B cell (primary cell): Measurements from ENCODE around the gene MAN2A1. TPM values are rescaled to one million over a fixed set of nuclear protein-coding genes. Genes with fewer than 3 reads are reported as not detected.

ENCODE experiments used
- ATAC-seq: fragments of 200-7000 bp; cut with Tn5 transposase; one replicate; pipeline ENCODE4 v1.10.0; 2021; ENCODE audit warnings: low read depth, mild to moderate bottlenecking, moderate number of reproducible peaks, moderate library complexity
- CTCF ChIA-PET: fragments of 350-600 bp; sonication (Branson Sonifier 250); formaldehyde crosslinking; loops from one replicate; lab custom pipeline; 2021; ENCODE audit warnings: antibody characterized with exemption, inconsistent platforms; lab: Charles Lee
- POLR2A ChIA-PET: fragments of 350-600 bp; sonication (Branson Sonifier 250); formaldehyde crosslinking; loops from one replicate; lab custom pipeline; 2021; ENCODE audit warnings: antibody characterized with exemption; lab: Charles Lee
- DNase-seq: peaks from one replicate; pipeline ENCODE4 v3.0.0; 2013
- H2AFZ ChIP-seq: 2 replicates; pipeline ENCODE4 v1.6.1; 2012; ENCODE audit warnings: mild to moderate bottlenecking, low read depth, low read length; ENCODE audit not compliant: insufficient read depth, poor library complexity, severe bottlenecking
- H3K27ac ChIP-seq, 2 donors: 1 replicate in 1 of 2; 2 replicates in 1 of 2; pipeline ENCODE4 v1.5.1; 2012 to 2013; ENCODE audit warnings: low read length in 2 of 2, mild to moderate bottlenecking in 2 of 2, moderate library complexity in 1 of 2
- H3K27me3 ChIP-seq, 4 experiments: fragments of 200-600 bp in 1 of 4; sonication (generic) in 1 of 4; replicated peaks in 1 of 4; 1 replicate in 2 of 4; 2 replicates in 2 of 4; pipeline versions ENCODE4 v1.6.1 to v1.7.0; 2013 to 2016; ENCODE audit warnings: low read length in 3 of 4, mild to moderate bottlenecking in 2 of 4, mixed read lengths in 1 of 4, moderate library complexity in 1 of 4; ENCODE audit not compliant: insufficient read depth in 4 of 4, control insufficient read depth in 3 of 4; ENCODE audit errors: control extremely low read depth in 1 of 4
- H3K36me3 ChIP-seq, 2 experiments: replicated peaks in 1 of 2; 1 replicate in 1 of 2; 2 replicates in 1 of 2; pipeline versions ENCODE4 v1.6.1 to v1.7.1; 2013; ENCODE audit warnings: low read length in 1 of 2; ENCODE audit not compliant: insufficient read depth in 2 of 2, control insufficient read depth in 1 of 2; ENCODE audit errors: control extremely low read depth in 1 of 2, extremely low read depth in 1 of 2
- H3K4me1 ChIP-seq, 2 donors: fragments of 200-600 bp in 1 of 2; sonication (generic) in 1 of 2; 1 replicate in 1 of 2; 2 replicates in 1 of 2; pipeline versions ENCODE4 v1.5.1 to v1.6.1; 2013 to 2017; ENCODE audit warnings: low read length in 2 of 2; ENCODE audit not compliant: control insufficient read depth in 2 of 2, insufficient read depth in 2 of 2
- H3K4me2 ChIP-seq: replicated peaks from 2 replicates; pipeline ENCODE3; 2012; ENCODE audit warnings: mild to moderate bottlenecking, low read depth, low read length; ENCODE audit not compliant: poor library complexity, severe bottlenecking
- H3K4me3 ChIP-seq, 5 experiments: fragments of 200-600 bp in 1 of 5; sonication (generic) in 1 of 5; 1 replicate in 3 of 5; 2 replicates in 2 of 5; pipeline versions ENCODE4 v1.5.1 to v1.7.0; 2011 to 2016; ENCODE audit warnings: low read length in 4 of 5, mild to moderate bottlenecking in 4 of 5, low read depth in 2 of 5, control low read depth in 1 of 5, moderate library complexity in 1 of 5; ENCODE audit not compliant: insufficient read depth in 1 of 5; ENCODE audit errors: control extremely low read depth in 1 of 5, extremely low read depth in 1 of 5
- H3K79me2 ChIP-seq: fragments of 200-600 bp; sonication (generic); one replicate; pipeline ENCODE4 v1.6.0; 2016; ENCODE audit warnings: low read length; ENCODE audit not compliant: control insufficient read depth, insufficient read depth
- H3K9ac ChIP-seq: fragments of 200-600 bp; sonication (generic); 2 replicates; pipeline ENCODE4 v1.6.1; 2017; ENCODE audit warnings: mild to moderate bottlenecking, low read length, moderate library complexity
- H3K9me3 ChIP-seq, 3 donors: one replicate each; pipeline versions ENCODE4 v1.6.1 to v1.7.1; 2013; ENCODE audit warnings: low read length in 2 of 3; ENCODE audit not compliant: control insufficient read depth in 2 of 3, insufficient read depth in 1 of 3; ENCODE audit errors: control extremely low read depth in 1 of 3
- H4K20me1 ChIP-seq: 2 replicates; pipeline ENCODE4 v1.6.0; 2012; ENCODE audit warnings: mild to moderate bottlenecking, low read length; ENCODE audit not compliant: insufficient read depth, control insufficient read depth, poor library complexity, severe bottlenecking
- H3K27ac Mint-ChIP-seq: one replicate; pipeline ENCODE4 v1.8.0; 2021; ENCODE audit warnings: mixed read lengths
- H3K27me3 Mint-ChIP-seq: one replicate; pipeline ENCODE4 v1.8.0; 2021; ENCODE audit warnings: mixed read lengths
- H3K4me1 Mint-ChIP-seq: one replicate; pipeline ENCODE4 v1.8.0; 2021; ENCODE audit warnings: mixed read lengths
- H3K4me3 Mint-ChIP-seq: one replicate; pipeline ENCODE4 v1.8.0; 2021; ENCODE audit warnings: mixed read lengths
- H3K9me3 Mint-ChIP-seq: one replicate; pipeline ENCODE4 v1.8.0; 2022; ENCODE audit warnings: mixed read lengths; ENCODE audit not compliant: insufficient read depth
- CTCF ChIP-seq: fragments of 200-600 bp; IDR thresholded peaks from one replicate; pipeline ENCODE4 v1.8.0; 2022; ENCODE audit warnings: antibody characterized with exemption, mild to moderate bottlenecking
- EZH2 ChIP-seq: IDR thresholded peaks from 2 replicates; pipeline ENCODE4 v1.6.1; 2012; ENCODE audit warnings: borderline replicate concordance, low read depth, mild to moderate bottlenecking, moderate library complexity, low read length; ENCODE audit not compliant: insufficient read depth, poor library complexity, severe bottlenecking
- WGBS: methylation state at CpG from one replicate; pipeline ENCODE4 v1.1.5; 2013; ENCODE audit warnings: missing lambda C conversion rate; ENCODE audit not compliant: insufficient coverage; 5-methylcytosine and 5-hydroxymethylcytosine counted together
- intact Hi-C: fragments of 100-400 bp; cut with micrococcal nuclease; formaldehyde crosslinking; loops from one replicate; pipeline ENCODE4 v1.10.0; 2022
- polyA plus RNA-seq: library from polyadenylated mRNA; depleted of rRNA; stranded (reverse); fragments of >200 nt; gene quantifications from 2 replicates; pipeline ENCODE4 v1.2.3, GENCODE V29; 2012
- total RNA-seq, 2 donors: library from RNA; stranded (reverse); fragments of 120-200 nt in 1 of 2; gene quantifications; 1 replicate in 1 of 2; 2 replicates in 1 of 2; pipeline versions ENCODE4 v1.2.3 to v1.2.4, GENCODE V29; 2013 to 2022

Gene MAN2A1
- total and polyA plus RNA-seq, 2 donors (not counting 1 experiment from before 2014, with no cell fraction given), result 12.7 to 55.0 TPM

- intact Hi-C loops, result no loop called here
- no peak for DNase-seq
- Mint-ChIP-seq H3K27me3 (no peaks in the 10 kb centered on the region), H3K4me3 (no peak overlapping the region), H3K4me1 (peaks cover 51% of the 10 kb centered on the region), H3K27ac (no peak overlapping the region), H3K9me3 (no peaks in the 10 kb centered on the region)
- Histone ChIP-seq H3K4me1 (peaks cover 11 to 12% of the 10 kb centered on the region in 2 donors), H3K79me2 (peaks cover 28% of the 10 kb centered on the region), H4K20me1 (no peaks in the 10 kb centered on the region), H2AFZ (no peak overlapping the region), H3K27me3 (no peaks in the 10 kb centered on the region), H3K9ac (no peak overlapping the region), H3K27ac (no peak overlapping the region), H3K9me3 (no peaks in the 10 kb centered on the region), H3K4me2 (no peak overlapping the region), H3K36me3 (peaks cover 0 to 16% of the 10 kb centered on the region in 2 experiments), H3K4me3 (no peak overlapping the region)
- WGBS, result no CpG with 5 or more reads among the region's 2 CpGs
- ATAC-seq, result no peak
- ChIA-PET POLR2A (no interaction called here), CTCF (no interaction called here)
- TF ChIP-seq EZH2, result no peak
- no peak for TF ChIP-seq CTCF
Measured at GRCh38 chr5:109744261-109744660, 54.5 kb downstream of the MAN2A1 start.

- POLR2A ChIA-PET, result no interaction called here
- Mint-ChIP-seq H3K9me3 (no peaks in the 10 kb centered on the region), H3K27me3 (no peaks in the 10 kb centered on the region), H3K27ac (no peak overlapping the region), H3K4me1 (peaks cover 38% of the 10 kb centered on the region), H3K4me3 (no peak overlapping the region)
- TF ChIP-seq CTCF, result no peak
- no peak for TF ChIP-seq EZH2
- Histone ChIP-seq H3K27me3 (no peaks in the 10 kb centered on the region), H3K9ac (no peak overlapping the region), H4K20me1 (no peaks in the 10 kb centered on the region), H3K36me3 (peaks cover 0 to 3% of the 10 kb centered on the region in 2 experiments), H3K79me2 (peaks cover 21% of the 10 kb centered on the region), H3K4me3 (no peak overlapping the region), H3K27ac (no peak overlapping the region), H2AFZ (no peak overlapping the region), H3K4me2 (no peak overlapping the region), H3K4me1 (peaks cover 0 to 4% of the 10 kb centered on the region in 2 donors), H3K9me3 (peaks cover 0 to 2% (median 0%) of the 10 kb centered on the region in 3 donors)
- DNase-seq, result no peak
- intact Hi-C loops, result no loop called here
- no peak for ATAC-seq
- CTCF ChIA-PET, result no interaction called here
Measured at GRCh38 chr5:109748546-109748945, 58.8 kb downstream of the MAN2A1 start.
